Inflammatory macrophage (primary cell): ENCODE data around the gene LPP.

Experiments used
- DNase-seq, 2 donors: peaks; one replicate each; pipeline ENCODE4 v3.0.0-alpha.2; 2020 to 2022

The LPP gene

DNA sequence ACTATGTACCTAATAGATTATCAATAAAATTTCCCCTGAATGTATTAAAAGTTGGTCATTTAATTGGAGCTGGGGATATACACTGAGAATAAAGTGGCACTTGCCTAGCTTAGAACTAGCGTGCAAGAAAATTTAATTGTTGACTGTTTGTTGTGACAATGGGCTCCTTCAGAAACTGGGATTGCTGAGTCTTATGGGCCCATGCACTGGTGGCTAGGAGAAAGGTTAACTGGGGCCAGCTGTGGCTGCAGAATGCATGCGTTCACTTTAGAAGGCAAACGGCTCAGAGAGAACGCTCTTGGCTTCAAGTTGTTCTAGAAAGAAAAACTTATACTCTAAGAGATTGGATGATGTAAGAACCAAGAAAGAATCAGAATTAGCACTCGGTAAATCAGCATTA, 18.7 kb upstream of the LPP start:
- DNase-seq: no peak

GRCh38 chr3:188137051-188137450, 16.9 kb upstream of the LPP start:
- peak; percentile 85 to 87 for DNase-seq

DNA sequence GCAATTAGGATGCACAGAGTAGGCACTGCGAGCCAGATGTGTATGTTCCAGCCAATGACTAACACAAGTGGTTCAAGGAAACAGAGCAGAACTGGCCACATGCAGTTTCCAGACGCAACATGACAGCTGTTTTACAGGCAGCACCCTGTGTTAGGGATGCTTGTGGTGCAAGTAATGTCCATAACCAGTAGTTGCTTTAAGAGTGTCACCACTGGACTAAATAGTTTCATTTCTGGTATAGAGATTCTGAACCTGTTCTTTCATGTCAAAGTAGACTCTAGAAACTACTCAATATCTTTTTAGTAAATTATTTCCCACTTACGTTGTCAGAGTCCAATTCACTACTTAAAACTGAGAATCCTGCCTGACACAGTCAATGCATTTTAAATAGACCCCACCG, 14.5 kb upstream of the LPP start:
- DNase-seq: no peak

GRCh38 chr3:188146219-188146618, 7.7 kb upstream of the LPP start:
- DNase-seq: no peak

DNA sequence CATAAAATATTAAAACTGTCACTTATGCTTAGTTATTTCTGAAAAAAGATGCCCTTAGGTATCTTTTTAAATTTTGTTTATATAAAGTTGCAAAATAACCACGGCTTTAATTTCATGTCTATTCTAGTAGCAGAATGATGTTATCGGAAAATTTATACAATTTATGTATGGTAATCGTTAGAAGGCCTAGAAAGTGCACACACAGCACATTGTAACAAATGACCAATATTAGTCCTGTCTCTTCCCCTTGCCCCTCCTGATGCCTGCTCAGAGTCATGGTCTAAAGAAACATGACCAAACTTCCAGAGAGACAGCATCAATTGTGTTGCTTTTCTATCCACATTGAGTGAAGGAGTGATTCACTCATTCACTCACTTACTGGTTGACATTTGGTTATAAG, 6.2 kb upstream of the LPP start:
- no peak for DNase-seq

DNA sequence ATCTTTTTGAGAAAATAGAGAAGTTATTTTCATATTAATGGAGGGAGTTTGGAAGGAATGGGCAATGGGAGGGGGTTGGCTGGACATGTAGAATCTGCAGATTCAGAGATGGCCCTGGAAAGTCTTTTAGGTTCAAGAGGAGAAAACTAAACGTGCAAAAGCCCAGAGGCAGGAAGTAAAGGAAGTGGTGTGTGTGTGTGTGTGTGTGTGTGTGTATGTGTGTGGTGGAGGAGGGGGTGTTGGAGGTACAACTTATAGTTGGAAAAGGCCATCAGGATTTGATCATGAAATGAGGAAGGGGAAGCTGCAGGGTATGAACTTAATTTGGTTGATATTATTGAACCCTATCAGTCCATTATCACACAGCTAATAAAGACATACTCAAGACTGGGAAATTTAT, 5.6 kb upstream of the LPP start:
- DNase-seq: no peak

DNA sequence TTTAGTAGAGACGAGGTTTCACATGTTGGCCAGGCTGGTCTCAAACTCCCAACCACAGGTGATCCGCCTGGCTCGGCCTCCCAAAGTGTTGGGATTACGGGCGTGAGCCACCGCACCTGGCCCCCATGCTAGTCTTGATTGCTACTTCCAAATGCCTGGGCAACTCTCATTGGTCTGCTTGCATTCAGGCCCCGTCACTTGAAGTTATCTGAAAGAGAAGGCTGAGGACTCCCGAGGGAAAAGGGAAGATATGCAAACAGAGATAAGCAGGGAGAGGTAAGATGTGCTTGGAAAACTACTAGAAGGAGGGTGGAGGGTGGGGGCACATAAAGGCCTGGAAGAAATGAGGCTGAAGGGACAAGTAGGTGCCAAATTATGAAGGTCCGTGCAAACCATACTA, 4.4 kb upstream of the LPP start:
- DNase-seq: no peak

- no peak for DNase-seq
Measured at GRCh38 chr3:188150982-188151381, 3.0 kb upstream of the LPP start.

DNA sequence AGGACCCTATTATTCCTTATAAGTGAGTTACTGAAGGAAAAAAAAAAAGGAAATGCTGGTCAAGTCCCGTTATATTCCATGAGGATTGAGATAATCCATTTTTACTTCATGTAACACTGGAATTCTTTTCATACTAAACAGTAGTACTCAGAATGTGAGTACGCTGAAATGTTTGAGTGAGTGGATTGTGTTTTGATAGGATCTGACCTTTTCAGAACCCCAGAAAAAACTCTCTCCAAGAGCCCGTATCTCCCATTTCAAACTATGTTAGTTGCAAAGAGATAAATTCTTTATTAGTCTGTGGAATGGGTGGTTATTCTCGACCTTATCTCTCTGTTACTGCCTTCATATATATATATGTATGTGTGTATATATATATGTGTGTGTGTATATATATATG, 2.5 kb upstream of the LPP start:
- DNase-seq: no peak

DNA sequence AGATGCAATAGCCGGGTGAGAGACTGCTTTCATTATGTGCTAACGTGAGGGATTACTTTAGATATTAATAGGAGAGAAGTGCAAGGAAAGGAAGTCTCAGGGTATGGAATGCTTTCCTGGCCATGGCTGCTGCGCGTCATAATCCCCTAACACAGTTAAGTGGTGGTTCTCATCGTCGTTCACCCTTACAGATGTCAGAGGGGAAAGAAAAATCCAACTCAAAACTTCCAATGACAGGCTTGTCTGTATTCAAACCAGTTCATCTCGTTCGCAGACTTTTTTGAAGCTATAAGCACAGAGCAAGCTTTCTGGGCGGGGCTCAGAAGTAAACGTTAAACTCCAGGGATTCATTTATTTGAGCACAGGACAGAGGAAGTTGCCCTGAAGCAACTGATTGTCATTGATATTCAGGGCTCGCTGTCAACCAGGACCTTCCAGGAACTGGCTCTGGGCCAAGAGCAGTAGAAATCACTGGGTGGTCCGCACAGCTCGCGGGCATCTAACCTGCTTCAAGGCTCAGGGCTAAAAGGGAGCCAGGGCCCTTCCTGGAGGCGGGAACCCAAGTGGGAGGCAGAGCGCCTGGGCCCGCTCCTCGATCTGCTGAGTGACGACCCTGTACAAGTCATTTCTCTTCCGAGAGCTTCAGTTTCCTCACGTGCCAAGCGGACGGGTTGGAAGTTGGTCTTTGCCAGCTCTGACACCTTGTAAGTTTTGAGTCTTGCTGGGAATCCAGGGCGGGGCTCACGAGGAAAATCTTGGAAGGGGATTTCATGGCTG, 1.1 kb upstream of the LPP start:
- peak; percentile 33 to 49 for DNase-seq

DNA sequence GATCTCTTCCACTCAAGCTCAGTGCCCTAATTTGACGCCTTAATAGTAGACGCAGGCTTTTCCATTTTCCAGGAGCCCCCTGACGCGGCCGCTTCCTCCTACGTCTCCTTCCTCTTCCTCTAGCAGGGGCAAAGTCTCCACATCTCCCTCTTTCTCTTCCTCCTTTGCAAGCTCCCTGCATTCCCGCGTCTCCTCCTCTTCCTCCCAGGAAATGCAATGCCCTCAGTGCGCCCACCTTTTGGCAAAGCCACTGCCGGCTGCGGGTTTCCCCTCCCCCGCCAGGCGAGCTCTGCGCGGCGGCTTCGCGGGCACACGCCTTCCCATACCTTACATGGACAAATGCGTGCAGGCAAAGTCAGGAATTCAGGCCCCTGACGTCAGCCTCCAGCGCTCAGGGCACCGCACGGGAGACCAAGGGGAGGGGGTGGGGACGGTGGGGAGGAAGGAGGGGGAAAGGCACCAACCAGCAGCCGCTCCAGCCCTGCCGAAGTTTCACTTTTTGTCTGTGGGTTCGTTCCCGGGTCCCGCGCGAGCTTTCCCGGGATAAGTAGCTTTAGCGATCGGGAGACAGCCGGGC, 432 bp upstream of the LPP start:
- DNase-seq: peak; percentile 52 to 81

- peak in 1 of 2 donors; percentile 37 for DNase-seq
Measured at GRCh38 chr3:188154809-188155574, 1.0 kb downstream of the LPP start.

DNA sequence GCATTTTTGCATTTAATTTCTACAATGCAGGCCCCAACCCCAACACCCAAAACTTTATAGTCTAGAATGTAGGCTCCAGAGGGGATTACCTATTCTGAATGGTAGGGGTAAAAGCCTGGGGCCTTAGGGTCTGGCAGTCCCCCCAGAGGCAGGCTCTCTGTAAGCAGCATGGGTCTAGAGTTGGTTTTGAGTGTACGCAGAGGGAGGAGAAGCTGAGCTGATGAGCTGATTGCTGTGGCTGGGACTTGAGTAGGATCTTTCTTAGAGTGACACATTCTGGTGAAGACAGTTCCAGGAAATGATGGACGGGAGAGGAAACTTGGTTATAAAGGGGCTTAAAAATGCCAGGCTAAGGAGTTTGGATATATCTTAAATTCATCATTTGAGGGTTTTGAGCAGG, 2.1 kb downstream of the LPP start:
- peak in 1 of 2 donors; percentile 31 for DNase-seq

DNA sequence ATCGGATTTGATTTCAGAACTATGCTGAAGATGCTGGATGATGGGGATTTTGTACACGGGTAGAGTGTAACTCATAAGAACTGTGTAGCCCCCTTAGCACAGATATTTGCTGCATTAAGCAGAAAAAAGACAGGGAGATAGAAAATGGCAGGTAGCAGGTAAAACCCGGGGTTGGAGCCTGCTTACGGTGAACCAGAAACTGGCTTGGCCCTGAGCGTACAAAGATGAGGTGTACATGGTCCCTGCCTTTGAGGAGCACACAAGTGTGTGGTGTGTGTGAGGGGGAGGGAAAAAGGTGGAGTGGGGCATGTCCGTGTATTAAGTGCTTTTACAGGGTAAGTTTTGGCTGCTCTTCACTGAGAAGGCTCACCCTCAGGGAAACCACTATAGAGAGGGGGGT, 3.5 kb downstream of the LPP start:
- DNase-seq: no peak

- no peak for DNase-seq
Measured at GRCh38 chr3:188157971-188158370, 4.0 kb downstream of the LPP start.

DNA sequence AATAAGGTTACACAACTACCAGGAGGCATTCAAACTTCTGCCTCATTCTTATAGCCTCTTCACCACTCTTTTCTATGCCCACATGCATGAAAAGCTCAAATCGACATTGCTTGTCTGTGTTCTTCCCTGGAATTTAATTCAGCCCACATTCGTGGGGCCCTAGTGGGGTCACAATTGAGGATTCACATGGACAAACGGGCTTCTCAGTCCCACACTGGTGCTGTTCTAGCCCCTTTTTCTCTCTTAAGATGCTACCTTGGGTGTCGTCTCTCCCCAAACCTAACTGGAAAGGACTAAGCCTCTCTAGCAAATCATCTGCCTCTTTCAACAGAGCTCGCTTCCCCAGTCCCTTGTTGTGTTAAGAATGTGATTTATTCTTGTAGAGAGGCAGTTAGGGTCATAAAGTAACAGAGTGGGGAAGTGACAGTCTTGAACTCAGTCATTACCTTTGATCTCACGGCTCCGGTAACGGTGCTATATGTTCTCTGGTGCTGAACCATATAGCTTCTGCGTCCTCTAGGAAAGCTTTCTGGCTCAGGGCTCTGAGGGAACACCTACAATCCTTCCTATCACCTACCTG, 4.9 kb downstream of the LPP start:
- no peak for DNase-seq

GRCh38 chr3:188160751-188161150, 6.8 kb downstream of the LPP start:
- no peak for DNase-seq

- DNase-seq: peak; percentile 10 to 21
Measured at GRCh38 chr3:188164248-188164687, 10.3 kb downstream of the LPP start.

GRCh38 chr3:188165596-188165995, 11.6 kb downstream of the LPP start:
- DNase-seq: no peak

DNA sequence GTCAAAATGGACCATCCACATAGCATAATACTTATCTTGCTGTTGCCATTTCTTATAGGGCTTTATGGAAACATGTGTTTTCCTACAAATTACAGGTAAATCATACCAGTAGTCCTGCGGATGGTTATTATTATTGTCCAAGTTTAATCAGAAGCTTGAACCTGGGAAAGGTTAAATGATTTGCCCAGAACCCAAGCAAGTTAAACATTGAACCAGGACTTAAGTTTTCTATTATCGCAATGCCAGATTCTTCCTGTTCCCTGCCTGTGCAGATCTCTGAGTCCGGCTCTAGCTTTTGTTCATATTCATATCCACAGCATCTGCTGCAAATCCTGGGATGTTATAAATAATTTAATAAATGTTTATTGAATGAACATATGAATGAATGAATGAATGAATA, 12.5 kb downstream of the LPP start:
- DNase-seq: no peak

DNA sequence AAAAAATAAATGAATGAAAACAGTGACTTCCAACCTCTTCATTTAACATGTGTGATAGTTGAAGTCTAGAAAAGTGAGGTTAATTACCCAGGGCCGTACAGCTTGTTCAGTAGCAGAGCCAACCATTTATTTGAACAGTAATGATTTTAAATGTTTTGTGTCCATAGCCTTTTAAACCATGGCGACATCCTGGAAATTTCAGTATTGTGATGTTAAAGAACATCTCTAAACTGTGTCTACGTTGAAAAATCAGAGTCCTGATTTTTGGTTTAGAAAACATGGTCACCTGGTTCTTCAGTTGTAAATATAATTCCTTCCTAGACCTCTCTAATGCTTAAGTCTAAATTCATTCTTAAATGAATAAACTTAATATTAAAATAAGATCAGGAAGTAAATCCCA, 14.2 kb downstream of the LPP start:
- DNase-seq: no peak

DNA sequence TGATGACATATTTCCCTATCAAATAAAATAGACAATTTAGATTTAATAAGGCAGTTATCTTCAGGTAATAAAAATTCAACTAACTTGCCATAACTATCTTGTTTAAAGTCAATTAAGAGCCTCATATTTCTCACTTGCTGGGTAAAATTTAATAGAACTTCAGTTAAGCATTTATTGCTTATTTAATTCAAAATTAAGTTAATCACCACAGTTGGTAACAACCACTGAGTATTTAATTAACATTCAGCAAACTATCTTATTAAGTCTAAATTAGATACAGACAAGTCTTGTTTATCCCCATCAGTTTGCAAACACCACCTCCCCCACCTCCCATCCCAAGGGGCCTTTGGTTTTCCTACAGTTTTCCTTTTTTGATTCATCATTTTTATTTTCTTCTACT, 14.7 kb downstream of the LPP start:
- no peak for DNase-seq

GRCh38 chr3:188169830-188170455, 16.0 kb downstream of the LPP start:
- no peak for DNase-seq
